Measurements from ENCODE around the gene CTSF. TPM values are rescaled to one million over a fixed set of nuclear protein-coding genes. Genes with fewer than 3 reads are reported as not detected.

CTSF gene
- total RNA-seq, 1 donor from 2014 or later: 0.68 TPM

- Mint-ChIP-seq H3K4me3 (no peak overlapping the region), H3K27me3 (peaks cover 9% of the 10 kb centered on the region), H3K9me3 (no peaks in the 10 kb centered on the region), H3K4me1 (peaks cover 3% of the 10 kb centered on the region), H3K36me3 (ENCODE audit: low read depth) (no peaks in the 10 kb centered on the region), H3K27ac (no peak overlapping the region)
- no peak for DNase-seq
- intact Hi-C loops (cut with micrococcal nuclease): no loop called here
Observed at GRCh38 chr11:66559866-66560676, 8.3 kb downstream of the CTSF start.

GRCh38 chr11:66559142-66559865, 9.1 kb downstream of the CTSF start:
- peak; percentile 71 for DNase-seq
- Mint-ChIP-seq H3K4me3 (no peak overlapping the region), H3K4me1 (peaks cover 3% of the 10 kb centered on the region), H3K27ac (no peak overlapping the region), H3K9me3 (no peaks in the 10 kb centered on the region), H3K27me3 (peaks cover 9% of the 10 kb centered on the region), H3K36me3 (ENCODE audit: low read depth) (no peaks in the 10 kb centered on the region)
- intact Hi-C loops (cut with micrococcal nuclease): no loop called here

- intact Hi-C loops (cut with micrococcal nuclease): no loop called here
- Mint-ChIP-seq H3K36me3 (ENCODE audit: low read depth) (no peaks in the 10 kb centered on the region), H3K9me3 (no peaks in the 10 kb centered on the region), H3K27ac (no peak overlapping the region), H3K4me1 (peaks cover 3% of the 10 kb centered on the region), H3K27me3 (peaks cover 9% of the 10 kb centered on the region), H3K4me3 (no peak overlapping the region)
- DNase-seq: no peak
Observed at GRCh38 chr11:66557733-66558326, 10.6 kb downstream of the CTSF start.

GRCh38 chr11:66556086-66556485, 12.3 kb downstream of the CTSF start:
- DNase-seq: no peak
- peaks cover 3% of the 10 kb centered on the region for H3K4me1 Mint-ChIP-seq
- H3K9me3 Mint-ChIP-seq: no peaks in the 10 kb centered on the region
- H3K27ac Mint-ChIP-seq: no peak overlapping the region
- intact Hi-C loops (cut with micrococcal nuclease): no loop called here
- no peaks in the 10 kb centered on the region for H3K36me3 Mint-ChIP-seq (ENCODE audit: low read depth)
- H3K27me3 Mint-ChIP-seq: peaks cover 9% of the 10 kb centered on the region
- H3K4me3 Mint-ChIP-seq: no peak overlapping the region

- Mint-ChIP-seq H3K9me3 (no peaks in the 10 kb centered on the region), H3K4me3 (no peak overlapping the region), H3K27me3 (peaks cover 9% of the 10 kb centered on the region), H3K27ac (no peak overlapping the region), H3K4me1 (peaks cover 3% of the 10 kb centered on the region), H3K36me3 (ENCODE audit: low read depth) (no peaks in the 10 kb centered on the region)
- no peak for DNase-seq
- intact Hi-C loops (cut with micrococcal nuclease): no loop called here
Observed at GRCh38 chr11:66555416-66555815, 13.0 kb downstream of the CTSF start.

GRCh38 chr11:66554602-66555001, 13.8 kb downstream of the CTSF start:
- Mint-ChIP-seq H3K27ac (no peak overlapping the region), H3K4me3 (no peak overlapping the region), H3K27me3 (peaks cover 13% of the 10 kb centered on the region), H3K4me1 (peaks cover 3% of the 10 kb centered on the region), H3K9me3 (no peaks in the 10 kb centered on the region), H3K36me3 (ENCODE audit: low read depth) (no peaks in the 10 kb centered on the region)
- intact Hi-C loops (cut with micrococcal nuclease): no loop called here
- no peak for DNase-seq

- H3K4me1 Mint-ChIP-seq: peaks cover 2% of the 10 kb centered on the region
- H3K27me3 Mint-ChIP-seq: peaks cover 15% of the 10 kb centered on the region
- no peak overlapping the region for H3K4me3 Mint-ChIP-seq
- no peaks in the 10 kb centered on the region for H3K36me3 Mint-ChIP-seq (ENCODE audit: low read depth)
- no peak overlapping the region for H3K27ac Mint-ChIP-seq
- intact Hi-C loops (cut with micrococcal nuclease): no loop called here
- DNase-seq: no peak
- no peaks in the 10 kb centered on the region for H3K9me3 Mint-ChIP-seq
Observed at GRCh38 chr11:66550887-66551286, 17.5 kb downstream of the CTSF start.

GRCh38 chr11:66549696-66550095, 18.7 kb downstream of the CTSF start:
- H3K27ac Mint-ChIP-seq: no peak overlapping the region
- H3K4me3 Mint-ChIP-seq: no peak overlapping the region
- H3K36me3 Mint-ChIP-seq (ENCODE audit: low read depth): no peaks in the 10 kb centered on the region
- intact Hi-C loops (cut with micrococcal nuclease): no loop called here
- H3K4me1 Mint-ChIP-seq: peaks cover 5% of the 10 kb centered on the region
- H3K9me3 Mint-ChIP-seq: no peaks in the 10 kb centered on the region
- DNase-seq: no peak
- peaks cover 13% of the 10 kb centered on the region for H3K27me3 Mint-ChIP-seq

GRCh38 chr11:66548774-66549630, 19.4 kb downstream of the CTSF start:
- H3K36me3 Mint-ChIP-seq (ENCODE audit: low read depth): no peaks in the 10 kb centered on the region
- no peak for DNase-seq
- peaks cover 10% of the 10 kb centered on the region for H3K4me1 Mint-ChIP-seq
- H3K27ac Mint-ChIP-seq: no peak overlapping the region
- peaks cover 13% of the 10 kb centered on the region for H3K27me3 Mint-ChIP-seq
- no peaks in the 10 kb centered on the region for H3K9me3 Mint-ChIP-seq
- H3K4me3 Mint-ChIP-seq: no peak overlapping the region
- intact Hi-C loops (cut with micrococcal nuclease): no loop called here

- DNase-seq: no peak
- Mint-ChIP-seq H3K27me3 (peaks cover 13% of the 10 kb centered on the region), H3K9me3 (no peaks in the 10 kb centered on the region), H3K36me3 (ENCODE audit: low read depth) (peaks cover 4% of the 10 kb centered on the region), H3K4me1 (peaks cover 15% of the 10 kb centered on the region), H3K4me3 (no peak overlapping the region), H3K27ac (no peak overlapping the region)
- intact Hi-C loops (cut with micrococcal nuclease): no loop called here
Observed at GRCh38 chr11:66548041-66548440, 20.4 kb downstream of the CTSF start.

GRCh38 chr11:66547662-66548009, 20.8 kb downstream of the CTSF start:
- intact Hi-C loops (cut with micrococcal nuclease): loop anchor here (2.0 kb wide), 1 partner anchor 45 kb away; the partner anchor contains the start of genes CCDC87 and CCS
- Mint-ChIP-seq H3K36me3 (ENCODE audit: low read depth) (peaks cover 5% of the 10 kb centered on the region), H3K27ac (no peak overlapping the region), H3K4me3 (no peak overlapping the region), H3K9me3 (no peaks in the 10 kb centered on the region), H3K27me3 (peaks cover 13% of the 10 kb centered on the region), H3K4me1 (peaks cover 15% of the 10 kb centered on the region)
- DNase-seq: no peak

GRCh38 chr11:66546966-66547661, 21.3 kb downstream of the CTSF start:
- Mint-ChIP-seq H3K27ac (no peak overlapping the region), H3K4me3 (peak overlapping the region; percentile 89), H3K4me1 (peaks cover 17% of the 10 kb centered on the region), H3K9me3 (no peaks in the 10 kb centered on the region), H3K36me3 (ENCODE audit: low read depth) (peaks cover 10% of the 10 kb centered on the region), H3K27me3 (peaks cover 13% of the 10 kb centered on the region)
- DNase-seq: peak; percentile 61
- intact Hi-C loops (cut with micrococcal nuclease): loop anchor here (1.0 to 2.0 kb wide), 4 partner anchors 37 to 131 kb away; partner anchors contain the start of genes BBS1, CCDC87, CCS and DPP3
